ENCODE measurements around the gene AFF1.

DNA sequence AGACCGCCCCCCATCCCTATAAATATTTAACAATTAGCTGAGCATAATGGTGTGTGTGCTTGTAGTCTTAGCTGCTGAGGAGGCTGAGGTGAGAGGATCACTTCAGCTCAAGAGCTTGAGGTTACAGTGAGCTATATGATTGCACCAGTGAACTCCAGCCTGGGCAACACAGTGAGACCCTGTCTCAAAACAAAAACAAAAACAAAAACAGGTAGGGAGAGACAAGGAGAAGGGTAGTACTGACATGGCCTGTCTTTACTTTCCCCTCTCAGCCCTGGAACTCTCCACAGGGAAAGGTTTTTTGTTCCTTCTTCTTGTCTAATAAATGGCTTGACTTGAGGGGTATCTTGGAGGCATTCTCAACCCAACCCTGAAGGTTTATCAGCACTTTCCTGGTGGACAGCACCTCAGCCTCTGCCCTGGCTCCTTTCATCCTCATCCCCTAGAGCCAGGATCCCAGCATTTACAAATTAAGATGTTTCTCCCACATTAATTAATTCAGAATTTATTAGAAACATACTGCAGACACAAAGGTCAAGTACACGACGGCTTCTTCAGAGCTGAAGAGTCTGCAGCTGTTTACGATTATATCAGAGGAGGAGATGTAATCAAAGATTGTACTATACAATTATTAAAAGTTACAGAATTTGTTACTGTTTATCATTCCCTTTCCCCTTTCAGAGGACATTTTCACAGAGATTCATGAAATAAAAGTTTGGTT is 131.8 kb downstream of the AFF1 start:
- TF ChIP-seq POLR2A (IDR thresholded peaks at IDR 0.05), result no peak
- TF ChIP-seq, protein P1, sequence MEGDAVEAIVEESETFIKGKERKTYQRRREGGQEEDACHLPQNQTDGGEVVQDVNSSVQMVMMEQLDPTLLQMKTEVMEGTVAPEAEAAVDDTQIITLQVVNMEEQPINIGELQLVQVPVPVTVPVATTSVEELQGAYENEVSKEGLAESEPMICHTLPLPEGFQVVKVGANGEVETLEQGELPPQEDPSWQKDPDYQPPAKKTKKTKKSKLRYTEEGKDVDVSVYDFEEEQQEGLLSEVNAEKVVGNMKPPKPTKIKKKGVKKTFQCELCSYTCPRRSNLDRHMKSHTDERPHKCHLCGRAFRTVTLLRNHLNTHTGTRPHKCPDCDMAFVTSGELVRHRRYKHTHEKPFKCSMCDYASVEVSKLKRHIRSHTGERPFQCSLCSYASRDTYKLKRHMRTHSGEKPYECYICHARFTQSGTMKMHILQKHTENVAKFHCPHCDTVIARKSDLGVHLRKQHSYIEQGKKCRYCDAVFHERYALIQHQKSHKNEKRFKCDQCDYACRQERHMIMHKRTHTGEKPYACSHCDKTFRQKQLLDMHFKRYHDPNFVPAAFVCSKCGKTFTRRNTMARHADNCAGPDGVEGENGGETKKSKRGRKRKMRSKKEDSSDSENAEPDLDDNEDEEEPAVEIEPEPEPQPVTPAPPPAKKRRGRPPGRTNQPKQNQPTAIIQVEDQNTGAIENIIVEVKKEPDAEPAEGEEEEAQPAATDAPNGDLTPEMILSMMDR (IDR thresholded peaks at IDR 0.05), result no peak
- TF ChIP-seq POLR2AphosphoS5 (IDR thresholded peaks at IDR 0.05), result no peak
- TF ChIP-seq EP300 (IDR thresholded peaks at IDR 0.05), result no peak

Measured in gastroesophageal sphincter (tissue), 3 donors.